Heart left ventricle (tissue), 16 donors: ENCODE results near the gene SMG7. TPM values are rescaled to one million over a fixed set of nuclear protein-coding genes. Genes with fewer than 3 reads are reported as not detected.
A peak's percentile ranks its signal among the peaks of the same experiment; 100 is the strongest.

Experiments
- ATAC-seq, 4 donors: fragments of 200-7000 bp; cut with Tn5 transposase; one replicate each; pipeline ENCODE4 v1.9.1; 2020 to 2022; ENCODE audit warnings: moderate library complexity in 4 of 4, mild to moderate bottlenecking in 3 of 4, moderate number of reproducible peaks in 1 of 4
- DNase-seq, 5 donors: peaks; one replicate each; pipeline ENCODE4 v3.0.0-alpha.2; 2020
- H3K27ac ChIP-seq, 12 donors: fragments of 200-600 bp; sonication (generic) in 4 of 12; one replicate each; pipeline versions ENCODE4 v1.5.0 to v1.8.0; 2016 to 2022; ENCODE audit warnings: mild to moderate bottlenecking in 2 of 12
- H3K27me3 ChIP-seq, 9 donors: fragments of 200-600 bp; sonication (generic) in 2 of 9; one replicate each; pipeline versions ENCODE4 v1.5.1 to v1.8.0; 2016 to 2022; ENCODE audit warnings: mild to moderate bottlenecking in 3 of 9
- H3K36me3 ChIP-seq, 9 donors: fragments of 200-600 bp; sonication (generic) in 2 of 9; one replicate each; pipeline versions ENCODE4 v1.5.0 to v1.8.0; 2018 to 2022; ENCODE audit warnings: mild to moderate bottlenecking in 2 of 9
- H3K4me1 ChIP-seq, 12 donors: fragments of 200-600 bp; sonication (generic) in 4 of 12; one replicate each; pipeline versions ENCODE4 v1.5.0 to v1.8.0; 2016 to 2022; ENCODE audit warnings: mild to moderate bottlenecking in 3 of 12
- H3K4me3 ChIP-seq, 12 donors: fragments of 200-600 bp; sonication (generic) in 4 of 12; one replicate each; pipeline versions ENCODE4 v1.5.0 to v1.8.0; 2017 to 2022; ENCODE audit warnings: mild to moderate bottlenecking in 9 of 12, moderate library complexity in 4 of 12
- H3K9me3 ChIP-seq, 12 donors: fragments of 200-600 bp; sonication (generic) in 4 of 12; one replicate each; pipeline versions ENCODE4 v1.5.0 to v1.8.0; 2016 to 2022; ENCODE audit warnings: mild to moderate bottlenecking in 1 of 12
- CTCF ChIP-seq, 12 donors: fragments of 200-600 bp; sonication (generic) in 4 of 12; IDR thresholded peaks; one replicate each; pipeline versions ENCODE4 v1.5.0 to v1.8.0; 2018 to 2022; ENCODE audit warnings: antibody characterized with exemption in 12 of 12, mild to moderate bottlenecking in 5 of 12
- POLR2A ChIP-seq, 2 donors: fragments of 450-650 bp; IDR thresholded peaks; one replicate each; pipeline ENCODE4 v1.6.1; 2017; ENCODE audit warnings: antibody characterized with exemption in 2 of 2, mild to moderate bottlenecking in 2 of 2, moderate library complexity in 2 of 2
- WGBS, 4 donors: extraction: QIAGEN DNeasy Blood & Tissue Kit in 2 of 4; methylation state at CpG; one replicate each; pipeline versions ENCODE4 v1.1.5 to v1.1.7; 2013 to 2018; 5-methylcytosine and 5-hydroxymethylcytosine counted together
- intact Hi-C, 10 donors: fragments of 100-400 bp; cut with DNase I; formaldehyde crosslinking; loops; one replicate each; pipeline versions ENCODE4 v1.11.1 to v1.14.2; 2022
- polyA plus RNA-seq, 2 donors: library from polyadenylated mRNA; stranded (reverse); fragments of 200-250 nt; gene quantifications; one replicate each; pipeline ENCODE4 v1.2.3, GENCODE V29; 2013
- total RNA-seq, 9 donors: library from RNA; depleted of rRNA in 2 of 9; stranded (reverse); fragments of >200 nt in 2 of 9; fragmentation: NEBNext Ultra II Directional in 3 of 9; extraction: Animal tissue kit (Norgen Biotek cat#: 25700) in 3 of 9; gene quantifications; one replicate each; pipeline versions ENCODE4 v1.1.0 to v1.2.4, GENCODE V29; 2016 to 2023
- donor health status: ischemic (EF 13 %, LVEDD 7.1; RV severe dilation, severe dysfunction).
- donor health status: healthy with polysubstance abuse.
- donor health status: DM: no; HTN: yes; CAD: no.
- donor health status: DM: no; HTN: no; CAD: no.
- donor health status: ischemic (EF 25% LVEDD 6.9; RV normal size, moderate dysfunction).
- donor health status: ischemic (EF 25% LVEDD 5.7; RV mildly dilated, moderate dysfunction).
- donor health status: healthy.
- donor health status: DM: yes; HTN: yes; CAD: no.
- donor health status: ischemic (EF 35%, LVEDD 5.7; RV mildly dilated, moderate dysfunction).
- donor health status: nonischemic (EF 11% LVEDD 7.7; RV severe dilation, severe dysfunction).
- donor health status: DM: yes; HTN: yes; CAD: no.
- donor health status: PGD.
- donor health status: ischemic (EF 29% LVEDD 5.4; RV normal size, mild dysfunction).
- donor health status: nonischemic (EF 23%, LVEDD 6.1; RV moderate dilation, normal function).

Gene SMG7
- total and polyA plus RNA-seq, 11 donors: 15.3 to 55.0 (median 38.3) TPM

GRCh38 chr1:183553331-183553730 lies 81.0 kb downstream of the SMG7 start:
- ATAC-seq (no peak), DNase-seq (no peak)
- intact Hi-C loops: no loop called here
- TF ChIP-seq CTCF (IDR thresholded peaks at IDR 0.05): no peak
- no peak for TF ChIP-seq POLR2A (IDR thresholded peaks at IDR 0.05)
- Histone ChIP-seq H3K36me3 (peaks cover 0 to 99% (median 74%) of the 10 kb centered on the region in 9 donors), H3K4me1 (peaks cover 0 to 5% (median 0%) of the 10 kb centered on the region in 12 donors), H3K4me3 (no peak overlapping the region), H3K27me3 (no peaks in the 10 kb centered on the region), H3K27ac (peak overlapping the region in 1 of 12 donors; percentile 39), H3K9me3 (no peaks in the 10 kb centered on the region)
- WGBS, 4 donors: 76 to 85% (median 82%) methylated on average over 4 to 5 of the region's 5 CpGs

GRCh38 chr1:183553764-183554163 lies 81.5 kb downstream of the SMG7 start:
- intact Hi-C loops: no loop called here
- H3K4me1 ChIP-seq: peaks cover 0 to 3% (median 0%) of the 10 kb centered on the region in 12 donors
- H3K4me3 ChIP-seq: no peak overlapping the region
- no peaks in the 10 kb centered on the region for H3K9me3 ChIP-seq
- no peaks in the 10 kb centered on the region for H3K27me3 ChIP-seq
- no peak overlapping the region for H3K27ac ChIP-seq
- peaks cover 0 to 99% (median 70%) of the 10 kb centered on the region in 9 donors for H3K36me3 ChIP-seq
- TF ChIP-seq POLR2A (IDR thresholded peaks at IDR 0.05) (no peak), CTCF (IDR thresholded peaks at IDR 0.05) (no peak)
- ATAC-seq: no peak
- 81 to 91% (median 84%) methylated on average over 3 of the region's 3 CpGs for WGBS, 4 donors
- DNase-seq: no peak

GRCh38 chr1:183554577-183554976 lies 82.3 kb downstream of the SMG7 start:
- peak overlapping the region in 1 of 12 donors; percentile 12 for H3K27ac ChIP-seq
- H3K36me3 ChIP-seq: peaks cover 0 to 99% (median 62%) of the 10 kb centered on the region in 9 donors
- TF ChIP-seq CTCF (IDR thresholded peaks at IDR 0.05) (no peak), POLR2A (IDR thresholded peaks at IDR 0.05) (no peak)
- DNase-seq (no peak), ATAC-seq (no peak)
- no peak overlapping the region for H3K4me3 ChIP-seq
- no peaks in the 10 kb centered on the region for H3K27me3 ChIP-seq
- WGBS, 4 donors: 82 to 91% (median 87%) methylated on average over 3 of the region's 3 CpGs
- H3K9me3 ChIP-seq: no peaks in the 10 kb centered on the region
- H3K4me1 ChIP-seq: peaks cover 0 to 3% (median 0%) of the 10 kb centered on the region in 12 donors
- intact Hi-C loops: no loop called here

- no peak overlapping the region for H3K27ac ChIP-seq
- DNase-seq: no peak
- no peak for TF ChIP-seq CTCF (IDR thresholded peaks at IDR 0.05)
- no peak for TF ChIP-seq POLR2A (IDR thresholded peaks at IDR 0.05)
- no peak for ATAC-seq
- intact Hi-C loops: no loop called here
- no peaks in the 10 kb centered on the region for H3K4me1 ChIP-seq
- no peak overlapping the region for H3K4me3 ChIP-seq
- no peaks in the 10 kb centered on the region for H3K9me3 ChIP-seq
- no peaks in the 10 kb centered on the region for H3K27me3 ChIP-seq
- peaks cover 0 to 98% (median 17%) of the 10 kb centered on the region in 9 donors for H3K36me3 ChIP-seq
Measured at GRCh38 chr1:183559061-183559460, 86.8 kb downstream of the SMG7 start.
